ENCODE data around the gene SLC26A3.
A peak's percentile ranks its signal among the peaks of the same experiment; 100 is the strongest.

SLC26A3 gene

DNA sequence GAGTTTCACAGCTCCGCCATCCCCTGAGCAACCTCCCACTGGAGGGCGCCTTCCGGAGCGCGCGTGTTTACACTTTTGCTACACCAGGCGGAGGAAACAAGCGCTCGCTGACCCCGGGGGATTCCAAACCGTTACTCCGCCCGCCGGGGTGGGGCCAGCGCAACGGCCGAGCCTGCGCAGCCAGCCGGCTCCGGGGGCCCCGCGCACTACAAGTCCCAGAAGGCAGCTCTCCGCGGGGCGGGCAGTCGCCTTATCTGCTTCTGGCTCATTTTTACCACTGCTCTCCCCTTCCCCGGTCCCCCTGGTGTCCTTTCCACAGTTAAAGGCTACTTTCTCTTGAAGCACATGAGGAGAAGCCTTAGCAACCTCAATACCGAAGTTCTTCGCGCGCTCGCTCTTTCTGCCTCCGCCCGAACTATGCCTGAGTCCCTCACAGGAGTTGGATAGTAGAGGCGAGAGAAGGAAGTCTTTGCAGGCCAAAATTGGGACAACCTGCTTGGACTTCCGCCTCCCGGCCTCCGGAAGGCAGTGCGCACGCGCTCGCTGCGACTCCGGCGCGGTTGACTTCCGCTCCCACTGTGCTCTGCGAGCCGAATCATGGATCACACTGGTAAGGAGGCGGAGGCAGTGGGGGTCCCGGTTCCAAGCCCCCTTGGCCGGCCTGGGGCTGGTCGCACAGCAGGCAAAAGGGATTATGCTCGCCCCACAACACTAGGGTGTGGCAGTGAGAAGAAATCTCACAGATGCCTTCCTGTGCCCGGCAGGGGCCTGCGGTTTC is 59.3 kb downstream of the SLC26A3 start, which contains the start of gene CBLL1:
TSS of gene CBLL1 (plus strand) at position 576 of the 778 bp plus-strand sequence. CDS start at position 598, 22 bp downstream.
- peak; percentile 91 for DNase-seq

DNA sequence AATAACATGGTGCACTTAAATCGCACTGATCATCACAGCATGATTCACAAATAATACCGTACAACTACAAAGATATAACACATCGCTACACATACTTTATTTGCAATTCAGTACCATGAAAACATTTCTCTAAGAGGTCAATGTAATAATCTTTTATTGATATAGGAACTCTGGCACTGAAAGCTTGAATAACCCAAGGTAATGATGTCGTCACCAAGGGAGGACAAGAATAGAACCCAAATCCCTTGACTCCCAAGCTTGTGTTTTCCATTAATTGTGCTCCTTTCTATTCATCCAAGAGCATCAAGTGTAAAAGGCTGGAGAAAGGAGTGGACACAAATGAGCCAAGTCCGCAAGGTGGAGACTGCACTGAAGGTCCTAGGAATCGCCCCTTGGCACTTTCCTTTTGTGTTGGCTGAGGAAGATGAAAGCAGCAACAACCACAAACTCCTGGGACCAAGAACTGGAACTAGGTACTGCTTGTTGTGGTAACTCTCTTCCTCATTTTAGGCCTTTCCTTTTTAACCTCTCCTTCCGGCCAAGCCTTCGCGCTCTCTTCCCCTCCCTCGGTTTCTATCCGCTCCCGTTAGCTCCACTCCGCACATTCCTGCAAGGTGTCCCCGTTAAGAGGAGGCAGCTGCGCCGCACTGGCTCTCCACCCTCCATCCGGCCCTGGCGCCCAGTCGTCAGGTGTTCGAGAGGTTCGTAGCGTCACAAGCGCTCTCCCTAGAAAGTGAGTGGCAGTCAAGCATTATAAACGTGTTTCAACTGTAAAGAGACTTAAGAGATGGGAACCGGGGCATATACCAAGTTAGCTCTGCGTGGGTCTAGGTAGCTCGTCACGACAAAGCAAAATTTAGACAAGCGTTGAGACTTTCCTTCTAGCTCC is 60.1 kb downstream of the SLC26A3 start:
- peak; percentile 82 for DNase-seq

DNA sequence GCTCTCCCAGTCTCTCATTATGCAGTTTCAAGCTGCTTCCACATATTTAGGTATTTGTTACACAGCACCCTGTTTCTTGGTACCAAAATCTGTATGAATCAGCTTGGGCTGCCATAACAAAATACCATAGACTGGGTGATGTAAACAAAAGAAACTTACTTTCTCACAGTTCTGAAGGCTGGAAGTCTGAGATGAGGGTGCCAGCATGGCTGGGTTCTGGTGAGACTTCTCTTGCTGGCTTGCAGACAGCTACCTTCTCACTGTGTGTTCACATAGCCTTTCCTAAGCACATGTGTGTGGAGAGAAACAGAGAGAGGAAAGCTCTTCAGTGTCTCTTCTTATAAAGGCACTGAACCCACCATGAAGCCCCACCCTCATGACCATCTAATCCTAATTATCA is 74.7 kb downstream of the SLC26A3 start:
- no peak for DNase-seq

DNA sequence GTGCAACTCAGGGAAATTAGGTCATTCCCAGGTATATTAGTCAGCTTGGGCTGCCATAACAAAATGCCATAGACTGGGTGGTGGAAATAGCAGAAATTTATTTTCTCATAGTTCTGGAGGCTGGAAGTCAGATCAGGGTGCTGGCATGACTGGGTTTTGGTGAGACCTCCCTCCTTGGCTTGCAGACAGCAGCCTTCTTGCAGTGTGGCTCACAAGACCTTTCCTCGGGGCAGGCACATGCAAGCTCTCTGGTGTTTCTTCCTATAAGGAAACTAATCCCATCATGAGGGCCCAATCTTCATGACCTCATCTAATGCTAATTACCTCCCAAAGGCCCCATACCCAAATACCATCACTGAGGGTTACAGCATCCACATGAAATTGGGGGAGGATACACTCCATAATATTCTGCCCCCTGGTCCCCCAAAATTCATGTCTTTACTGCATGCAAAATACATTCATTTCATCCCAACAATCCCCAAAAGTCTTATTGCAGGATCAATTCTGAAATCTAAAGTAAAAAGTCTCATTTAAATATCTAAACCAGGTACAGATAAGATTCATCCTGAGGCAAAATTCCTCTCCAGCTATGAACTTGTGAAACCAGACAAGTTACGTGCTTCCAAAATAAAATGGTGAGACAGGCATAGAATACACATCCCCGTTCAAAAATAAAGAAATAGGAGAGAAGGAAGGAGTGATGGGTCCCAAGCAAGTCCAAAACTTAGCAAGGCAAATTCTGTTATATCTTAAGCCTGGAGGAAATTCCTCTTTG is 76.5 kb downstream of the SLC26A3 start:
- no peak for DNase-seq

DNA sequence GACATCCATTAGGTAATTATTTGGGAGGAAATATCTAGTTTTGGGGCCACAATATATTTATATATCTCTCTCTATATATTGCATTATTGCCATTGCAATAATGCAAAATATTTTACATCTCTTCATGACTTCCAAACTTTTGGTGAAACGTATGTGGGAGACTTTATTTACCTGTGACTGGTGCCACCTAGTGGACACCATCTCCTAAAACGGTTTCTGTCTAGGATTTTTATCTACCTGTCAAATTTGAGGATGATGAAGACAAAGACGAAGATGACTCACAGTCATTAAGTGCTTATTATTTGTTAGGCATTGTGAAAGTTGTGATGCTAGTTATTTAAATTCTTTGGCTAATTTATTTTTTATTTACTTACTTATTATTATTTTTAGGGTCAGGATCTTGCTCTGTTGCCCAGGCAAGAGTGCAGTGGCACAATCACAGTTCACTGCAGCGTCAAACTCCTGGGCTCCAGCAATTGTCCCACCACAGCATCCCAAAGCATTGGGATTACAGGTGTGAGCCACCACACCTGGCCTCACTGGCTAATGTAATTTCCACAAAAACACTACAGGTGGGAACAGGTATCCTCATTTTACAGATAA is 77.8 kb downstream of the SLC26A3 start:
- peak; percentile 7 for DNase-seq

DNA sequence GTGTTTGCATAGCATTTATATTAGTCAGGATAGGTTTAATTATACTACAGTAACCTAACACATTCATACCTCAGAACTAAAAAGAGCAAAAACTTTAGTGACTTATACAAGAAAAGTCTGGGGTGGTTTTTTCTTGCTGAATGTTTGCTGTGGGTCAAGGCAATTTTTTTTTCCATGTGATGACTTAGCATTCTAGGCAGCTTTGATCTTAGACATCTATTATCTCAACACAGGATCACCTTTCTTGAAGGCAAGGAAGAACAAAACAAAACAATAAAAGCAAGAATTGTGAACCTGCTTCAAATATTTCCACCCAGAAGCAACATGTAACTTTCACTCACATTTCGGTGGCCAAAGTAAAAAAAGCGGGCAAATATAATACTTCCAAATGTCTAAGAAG is 79.8 kb downstream of the SLC26A3 start:
- DNase-seq: no peak

DNA sequence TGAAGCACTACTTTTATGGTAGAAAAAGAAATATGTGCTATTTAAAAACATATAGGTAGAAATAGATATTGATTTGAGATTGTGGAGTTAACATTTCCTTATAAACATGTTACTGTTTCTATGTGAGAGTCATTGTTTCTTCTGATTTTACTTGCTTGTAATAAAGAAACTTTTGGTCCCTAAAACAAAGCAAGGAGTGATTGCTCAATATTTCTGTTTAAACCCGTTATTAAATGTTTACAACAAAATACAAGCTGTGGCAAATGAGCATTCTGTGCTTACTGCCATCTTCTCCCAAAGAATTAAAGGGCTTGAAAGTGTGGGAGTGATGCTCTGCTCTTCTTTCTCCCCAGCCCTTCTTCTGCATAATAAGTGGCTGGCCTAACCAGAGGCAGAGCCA is 81.7 kb downstream of the SLC26A3 start:
- no peak for DNase-seq

DNA sequence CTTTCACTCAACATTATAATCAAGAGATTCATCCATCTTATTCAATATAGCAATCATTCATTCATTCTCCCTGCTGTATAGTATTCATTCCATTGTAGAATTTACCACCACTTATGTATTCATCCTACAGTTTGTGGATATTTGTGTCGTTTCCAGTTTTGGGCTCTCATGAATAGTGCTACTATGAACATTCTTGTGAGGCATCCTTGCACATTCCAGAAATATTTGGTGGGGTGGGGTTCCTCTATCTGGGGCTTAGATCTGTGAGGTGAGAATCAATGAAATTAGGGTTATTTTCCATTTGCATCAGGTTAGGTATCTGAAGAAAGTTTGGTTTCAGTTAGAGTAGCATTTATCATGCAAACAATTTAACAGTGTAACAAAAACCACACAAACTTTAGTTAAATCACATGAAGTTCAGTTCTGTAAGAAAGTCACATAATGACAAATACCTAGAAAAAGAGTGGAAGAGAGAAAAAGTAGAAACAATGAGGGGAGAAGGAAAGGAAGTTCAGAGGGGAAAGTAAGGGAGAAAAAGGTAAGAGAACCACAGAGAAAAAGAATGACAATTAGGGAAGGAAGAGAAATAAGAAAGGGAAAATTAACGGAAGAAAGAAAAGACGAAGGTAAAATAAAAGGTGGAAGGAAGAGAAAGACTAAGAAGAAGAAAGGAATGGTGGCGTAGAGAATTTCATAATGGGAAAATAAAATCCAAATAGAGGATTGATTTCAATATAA is 84.4 kb downstream of the SLC26A3 start:
- no peak for DNase-seq

DNA sequence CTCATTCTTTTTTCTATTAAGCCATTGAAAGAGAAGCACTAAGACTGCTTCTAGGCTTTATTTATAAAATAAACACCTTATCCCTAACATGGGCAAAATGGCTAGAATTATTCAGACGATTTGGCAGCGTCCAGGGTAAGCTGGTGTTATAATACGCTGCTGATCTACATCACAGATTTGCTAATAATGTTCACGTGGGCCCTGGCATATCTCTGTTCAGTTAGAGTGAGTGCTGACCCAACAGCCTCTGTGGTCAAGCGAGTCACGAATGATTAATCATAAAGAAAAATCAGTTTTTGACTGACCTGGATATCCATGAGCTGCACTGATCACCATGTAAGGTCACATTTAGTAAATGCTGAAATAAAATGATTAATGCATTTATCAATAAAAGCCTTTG is 87.5 kb downstream of the SLC26A3 start:
- DNase-seq: no peak

Data from NCI-H774 (cell line).